Measurements from ENCODE around the gene TMED4.

TMED4 gene

DNA sequence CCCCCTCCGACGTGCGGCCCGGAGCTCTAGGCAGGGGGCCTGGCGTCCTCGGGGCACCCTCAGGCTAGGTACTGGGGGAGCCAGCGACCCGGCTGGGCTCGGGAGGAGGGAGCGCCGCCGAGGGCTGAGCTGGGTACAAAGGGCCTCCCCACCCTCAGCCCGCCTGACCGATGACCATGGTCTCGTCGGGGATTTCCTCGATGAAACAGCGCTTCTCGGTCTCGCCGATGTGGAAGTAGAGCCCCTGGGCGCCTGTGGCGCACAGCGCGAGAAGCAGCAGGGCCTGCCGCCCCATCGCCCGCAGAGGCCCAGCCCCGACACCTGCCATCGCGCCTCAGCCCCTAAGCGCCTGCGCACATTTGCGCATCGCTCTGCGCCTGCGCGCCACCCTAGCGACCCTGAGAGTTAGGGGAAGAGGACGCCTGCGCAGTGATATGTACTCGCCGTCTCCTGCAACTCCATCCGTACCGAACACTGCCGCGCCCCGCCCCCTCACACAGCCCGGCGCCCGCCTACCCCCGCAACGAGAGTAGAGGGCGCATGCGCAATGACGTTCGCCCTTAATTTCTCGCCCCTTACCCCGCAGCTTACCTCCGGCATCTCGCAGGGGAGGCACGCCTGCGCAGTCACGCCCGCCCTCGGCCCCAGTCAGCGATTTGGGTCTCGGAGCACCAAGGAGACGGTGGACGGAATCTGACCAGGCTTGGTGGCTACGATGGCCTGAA lies at the start of gene TMED4:
Gene TMED4, minus strand, starts transcription at position 353 of the 725 bp plus-strand sequence. Its CDS starts 25 bp downstream, at position 328.
- peak; percentile 99 for DNase-seq

DNA sequence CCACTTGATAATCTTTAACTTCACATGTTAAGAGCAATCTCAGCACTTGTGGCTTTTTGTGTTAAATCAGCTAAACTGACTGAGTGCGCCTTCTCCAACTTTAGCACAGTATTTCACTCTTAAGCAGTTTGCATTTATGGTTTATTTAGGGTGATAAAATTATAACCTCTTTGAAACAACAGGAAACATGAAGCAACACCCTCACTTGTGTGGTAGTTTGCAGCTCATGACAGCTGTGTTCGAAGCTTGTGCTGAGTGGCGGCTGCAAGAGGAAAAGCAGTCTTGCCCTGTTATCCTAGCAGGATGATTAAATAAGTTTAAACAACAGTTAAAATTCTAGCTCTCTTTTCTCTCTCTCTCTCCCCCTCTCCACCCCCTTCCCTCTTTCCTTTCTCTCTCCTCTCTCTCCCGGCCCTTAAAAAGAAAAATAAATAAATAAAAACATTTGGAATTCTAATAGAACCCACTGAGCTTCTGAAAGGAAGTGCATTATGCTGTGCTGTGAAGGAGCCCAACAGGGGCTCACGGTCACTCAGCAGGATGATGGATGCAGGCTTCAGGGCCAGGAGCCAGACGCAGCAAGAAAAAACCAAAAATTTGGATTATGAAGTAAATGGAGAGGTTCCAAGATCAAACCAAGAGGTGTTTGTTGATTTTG lies 49.6 kb upstream of the TMED4 start:
- DNase-seq: no peak

DNA sequence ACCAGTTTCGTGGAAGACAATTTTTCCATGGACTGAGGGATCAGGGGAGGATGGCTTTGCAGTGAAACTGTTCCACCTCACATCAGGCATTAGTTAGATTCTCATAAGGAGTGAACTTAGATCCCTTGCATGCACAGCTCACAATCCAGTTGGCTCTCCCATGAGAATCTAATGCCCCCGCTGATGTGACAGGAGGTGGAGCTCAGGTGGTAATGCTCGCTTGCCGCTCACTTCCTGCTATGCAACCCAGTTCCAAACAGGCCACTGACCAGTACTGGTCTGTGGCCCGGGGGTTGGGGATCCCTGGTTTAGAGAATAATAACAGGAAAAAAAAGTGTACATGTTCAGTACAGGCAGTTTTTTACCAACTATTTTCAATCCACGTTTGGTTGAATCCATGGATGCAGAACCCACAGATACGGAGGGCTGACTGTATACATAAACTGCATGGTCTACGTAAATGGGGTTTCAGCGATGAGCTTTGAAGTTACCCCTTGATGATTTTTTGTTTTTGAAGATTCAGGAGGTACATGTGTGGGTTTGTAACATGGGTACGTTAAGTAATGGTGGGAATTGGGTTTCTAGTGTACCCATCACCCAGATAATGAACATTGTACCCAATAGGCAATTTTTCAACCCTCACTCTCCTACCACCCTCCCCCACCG lies 48.9 kb upstream of the TMED4 start:
- DNase-seq: no peak

DNA sequence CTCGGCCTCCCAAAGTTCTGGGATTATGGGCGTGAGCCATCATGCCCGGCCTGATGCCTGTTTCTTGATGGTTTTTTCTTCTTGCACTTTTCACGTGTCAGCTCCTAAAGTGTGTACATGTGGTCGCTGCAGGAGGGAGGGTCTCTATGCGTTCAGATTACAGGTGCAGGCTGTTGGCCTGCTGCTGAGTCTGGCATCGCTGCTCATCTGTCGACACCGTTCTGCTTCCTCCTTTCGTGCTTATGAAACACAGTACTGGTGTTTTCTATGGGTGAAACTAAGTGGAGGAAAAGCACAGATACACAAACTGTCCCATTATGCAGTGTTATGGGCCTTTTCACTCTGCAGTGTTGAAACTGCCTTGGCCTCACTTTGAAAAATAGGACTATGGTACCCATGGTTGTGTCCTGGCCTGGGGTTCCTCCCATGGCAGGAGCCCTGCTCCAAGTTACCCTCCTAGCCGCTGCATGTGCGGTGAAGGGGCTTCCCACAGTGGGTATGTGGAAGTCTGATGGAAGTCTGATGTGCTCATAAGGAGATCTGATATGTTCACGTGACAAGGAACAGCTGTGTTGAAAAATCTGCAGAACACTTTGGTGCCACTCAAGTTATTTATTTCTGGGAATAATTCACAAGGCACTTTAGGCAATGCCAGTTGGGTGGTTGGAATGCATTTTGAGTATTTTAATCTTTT lies 47.9 kb upstream of the TMED4 start:
- DNase-seq: no peak

- no peak for DNase-seq
Measured at GRCh38 chr7:44626620-44627019, 44.6 kb upstream of the TMED4 start.

GRCh38 chr7:44625526-44626471 lies 43.8 kb upstream of the TMED4 start:
- DNase-seq: no peak

DNA sequence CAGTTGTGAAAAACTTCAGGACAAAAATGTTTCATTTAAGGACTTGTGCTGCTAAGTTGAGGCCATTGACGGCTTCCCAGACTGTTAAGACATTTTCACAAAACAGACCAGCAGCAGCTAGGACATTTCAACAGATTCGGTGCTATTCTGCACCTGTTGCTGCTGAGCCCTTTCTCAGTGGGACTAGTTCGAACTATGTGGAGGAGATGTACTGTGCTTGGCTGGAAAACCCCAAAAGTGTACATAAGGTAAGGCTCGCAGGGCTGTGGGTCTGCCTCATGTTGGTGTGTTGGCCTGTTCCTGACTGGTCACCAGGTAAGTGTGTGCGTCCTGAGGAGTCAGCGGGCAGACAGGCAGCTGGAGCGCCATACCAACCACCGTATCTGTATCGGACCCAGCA lies 42.3 kb upstream of the TMED4 start:
- DNase-seq: no peak

- DNase-seq: no peak
Measured at GRCh38 chr7:44622342-44623151, 40.5 kb upstream of the TMED4 start.

GRCh38 chr7:44621750-44622103 lies 39.7 kb upstream of the TMED4 start:
- DNase-seq: no peak

GRCh38 chr7:44621034-44621749 lies 39.2 kb upstream of the TMED4 start:
- no peak for DNase-seq

DNA sequence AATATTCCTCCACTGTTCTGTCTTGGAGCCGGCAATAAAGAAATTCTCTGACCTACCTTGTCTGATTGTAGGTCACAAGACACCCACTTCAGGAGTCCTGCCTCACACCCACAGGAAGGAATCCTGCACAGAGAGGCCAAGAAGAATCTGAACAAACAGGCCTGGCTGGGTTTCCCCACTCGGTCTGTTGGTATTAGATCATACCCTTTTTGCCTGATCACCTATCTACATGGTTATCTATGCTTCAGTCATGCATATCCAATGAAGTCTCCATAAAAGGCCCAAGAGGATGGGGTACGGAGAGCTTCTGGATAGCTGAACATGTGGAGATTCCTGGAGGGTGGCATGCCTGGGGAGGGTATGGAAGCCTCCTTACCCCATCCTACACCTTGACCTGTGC lies 36.7 kb upstream of the TMED4 start:
- no peak for DNase-seq

DNA sequence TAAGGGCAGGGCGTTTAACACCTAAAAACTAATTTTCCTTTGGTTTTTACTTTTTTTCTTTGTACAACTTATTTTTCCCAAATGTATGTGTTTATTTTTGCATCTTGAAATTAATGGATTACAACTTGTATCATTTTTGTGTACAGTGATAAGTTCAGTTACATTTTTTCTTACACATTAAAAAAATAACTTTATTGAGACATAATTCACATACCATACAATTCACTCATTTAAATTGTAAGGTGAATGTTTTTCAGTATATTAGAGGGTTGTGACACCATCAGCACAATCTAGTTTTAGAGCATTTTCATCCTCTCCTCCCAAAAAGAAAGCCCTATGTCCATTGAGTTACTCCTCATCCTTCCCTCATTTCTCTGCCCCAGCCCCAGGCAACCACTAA lies 36.0 kb upstream of the TMED4 start:
- DNase-seq: no peak

DNA sequence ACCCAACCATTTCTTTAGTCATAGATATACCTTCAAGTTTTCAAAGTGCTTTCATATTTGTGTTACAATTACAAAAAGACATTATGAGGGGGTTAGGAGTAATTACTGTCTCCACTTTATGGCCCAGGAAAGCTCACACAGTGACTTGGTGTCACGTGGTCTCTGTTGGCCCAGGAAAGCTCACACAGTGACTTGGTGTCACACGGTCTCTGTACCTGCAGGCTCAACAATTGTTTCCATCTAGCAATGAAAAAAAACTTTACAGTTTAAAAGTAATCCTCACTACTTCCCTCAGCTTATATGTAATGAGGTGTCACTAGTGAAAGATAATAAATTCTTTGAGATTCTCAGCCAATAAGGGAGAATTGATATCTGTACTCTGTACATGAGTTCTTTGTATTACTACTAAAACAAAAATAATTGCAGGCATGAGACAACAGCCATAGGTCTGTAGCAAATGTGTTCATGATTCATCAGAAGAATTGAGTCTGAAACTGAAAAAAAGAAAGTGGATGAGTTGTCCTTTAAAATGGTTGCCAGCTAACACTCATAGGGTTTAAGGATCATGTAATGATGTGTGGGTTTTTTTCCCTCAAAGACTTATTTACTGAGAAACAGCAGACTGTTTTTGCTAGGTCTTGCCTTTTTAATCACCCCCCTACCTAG lies 35.3 kb upstream of the TMED4 start:
- DNase-seq: no peak

DNA sequence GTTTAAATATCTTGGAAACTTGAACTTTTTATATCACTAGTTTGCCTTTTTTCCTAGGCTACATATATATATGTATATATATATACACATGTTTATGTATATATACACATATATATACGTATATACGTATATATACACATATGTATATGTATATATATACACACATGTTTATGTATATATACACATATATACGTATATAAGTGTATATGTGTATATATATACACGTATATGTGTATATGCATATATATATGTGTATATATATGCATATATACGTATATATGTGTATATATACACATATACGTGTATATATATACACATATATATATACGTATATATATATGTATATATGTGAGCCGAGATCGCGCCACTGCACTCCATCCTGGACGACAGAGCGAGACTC lies 34.5 kb upstream of the TMED4 start:
- DNase-seq: no peak

- no peak for DNase-seq
Measured at GRCh38 chr7:44615793-44616192, 33.8 kb upstream of the TMED4 start.

- no peak for DNase-seq
Measured at GRCh38 chr7:44615149-44615611, 33.1 kb upstream of the TMED4 start.

- DNase-seq: no peak
Measured at GRCh38 chr7:44609829-44610228, 27.8 kb upstream of the TMED4 start.

GRCh38 chr7:44608916-44609648 lies 27.1 kb upstream of the TMED4 start:
- no peak for DNase-seq

Data from NCI-H146 (cell line).